K562 (cell line): ENCODE measurements around the gene OST4. TPM values are rescaled to one million over a fixed set of nuclear protein-coding genes. Genes with fewer than 3 reads are reported as not detected.

Source experiments
- ASH1L ChIP-seq: fragments of 450-650 bp; IDR thresholded peaks from 2 replicates; pipeline ENCODE4 v1.6.1; 2018; ENCODE audit warnings: borderline replicate concordance, mild to moderate bottlenecking, low read depth; ENCODE audit not compliant: partially characterized antibody
- CCAR2 ChIP-seq: fragments of 200-400 bp; formaldehyde crosslinking; IDR thresholded peaks from 2 replicates; pipeline ENCODE4 v1.6.1; 2017; ENCODE audit warnings: mild to moderate bottlenecking, low read depth, low read length
- DMBX1 ChIP-seq: fragments of 250-450 bp; sonication (Bioruptor Pico); IDR thresholded peaks from 2 replicates; pipeline ENCODE4 v1.8.0; 2022; ENCODE audit warnings: inconsistent platforms, mild to moderate bottlenecking, moderate library complexity, borderline replicate concordance
- FOXM1 ChIP-seq, 2 experiments: fragments of 450-650 bp in 1 of 2; sonication (generic) in 1 of 2; formaldehyde crosslinking in 1 of 2; IDR thresholded peaks; 2 replicates each; pipeline versions ENCODE4 v1.6.1 to v1.9.0; 2017 to 2022; ENCODE audit warnings: low read depth in 2 of 2, mild to moderate bottlenecking in 2 of 2, missing genetic modification reagents in 1 of 2, moderate library complexity in 1 of 2
- GATAD2B ChIP-seq: fragments of 450-650 bp; IDR thresholded peaks from 2 replicates; pipeline ENCODE4 v1.6.1; 2017; ENCODE audit warnings: mild to moderate bottlenecking, borderline replicate concordance
- MGA ChIP-seq: fragments of 450-650 bp; IDR thresholded peaks from 2 replicates; pipeline ENCODE4 v1.6.1; 2016; ENCODE audit warnings: mild to moderate bottlenecking, moderate library complexity
- MYC ChIP-seq, 2 experiments: fragments of 250-450 bp in 1 of 2; sonication (Bioruptor Pico) in 1 of 2; IDR thresholded peaks; 2 replicates each; pipeline versions ENCODE4 v1.5.1 to v1.6.1; 2012 to 2021; ENCODE audit warnings: low read depth in 2 of 2, borderline replicate concordance in 1 of 2, improper control_type of control experiment in 1 of 2, low read length in 1 of 2, mild to moderate bottlenecking in 1 of 2, moderate library complexity in 1 of 2
- RBM14 ChIP-seq: fragments of 200-400 bp; formaldehyde crosslinking; IDR thresholded peaks from 2 replicates; pipeline ENCODE4 v1.6.1; 2018; ENCODE audit warnings: low read depth, mild to moderate bottlenecking, low read length, moderate library complexity, borderline replicate concordance; ENCODE audit not compliant: insufficient read depth
- SRSF7 ChIP-seq: fragments of 200-400 bp; formaldehyde crosslinking; optimal IDR thresholded peaks from 2 replicates; pipeline ENCODE3; 2017; ENCODE audit warnings: mild to moderate bottlenecking, low read depth, low read length
- ZBTB9 ChIP-seq: fragments of 450-650 bp; formaldehyde crosslinking; IDR thresholded peaks from 2 replicates; pipeline ENCODE4 v1.4.0; 2020; ENCODE audit warnings: mild to moderate bottlenecking, moderate library complexity
- ZNF174 ChIP-seq: fragments of 250-450 bp; sonication (Bioruptor Pico); IDR thresholded peaks from 2 replicates; pipeline ENCODE4 v1.4.0; 2020; ENCODE audit warnings: mild to moderate bottlenecking
- ZNF586 ChIP-seq: fragments of 450-650 bp; formaldehyde crosslinking; conservative IDR thresholded peaks from 2 replicates; pipeline ENCODE4 v1.4.0; 2020; ENCODE audit warnings: mild to moderate bottlenecking, moderate library complexity
- polyA plus RNA-seq, 8 experiments: library from polyadenylated mRNA; depleted of rRNA in 4 of 8; stranded (reverse) in 5 of 8; unstranded in 3 of 8; fragments of >200 nt; fragmentation: Nextera tagmentation in 2 of 8; fragmentation: Illumina TruSeq in 1 of 8; extraction: Ambion mirVana in 2 of 8; extraction: Trizol in 1 of 8; gene quantifications; 2 replicates each; pipeline versions ENCODE4 v1.2.1 to v1.2.3, GENCODE V29; 2011 to 2014; ENCODE audit warnings: inconsistent platforms in 1 of 8, missing spikeins in 1 of 8
- total RNA-seq, 7 experiments: library from RNA; depleted of rRNA in 6 of 7; stranded (reverse); fragments of >200 nt in 6 of 7; fragmentation: Illumina TruSeq in 2 of 7; extraction: Trizol in 2 of 7; gene quantifications; 2 replicates each; pipeline versions ENCODE4 v1.2.1 to v1.2.3, GENCODE V29; 2011 to 2021; ENCODE audit warnings: low replicate concordance in 1 of 7

The OST4 gene
- total and polyA plus RNA-seq, 9 of the 15 experiments (the other 6 are each of a cell fraction or from before 2014, with no cell fraction given): 186 to 1,155 (median 355) TPM

GRCh38 chr2:27071277-27071989 lies at the start of gene OST4 (continued):
- TF ChIP-seq ZBTB9 (CRISPR knock-in tag): peak; percentile 99
- no peak for TF ChIP-seq RBM14
- TF ChIP-seq CCAR2: no peak
- peak; percentile 60 for TF ChIP-seq MYC (IDR thresholded peaks at IDR 0.05; ENCODE audit: low read depth, low read length)
- no peak for TF ChIP-seq MYC (CRISPR knock-in tag; IDR thresholded peaks at IDR 0.05; ENCODE audit: borderline replicate concordance, low read depth)
- TF ChIP-seq GATAD2B: peak; percentile 89; the same call in 1 of the 2 replicates
- no peak for TF ChIP-seq SRSF7
- no peak for TF ChIP-seq DMBX1 (CRISPR knock-in tag)
- TF ChIP-seq FOXM1 (IDR thresholded peaks at IDR 0.05; ENCODE audit: low read depth): no peak
- 0 out of 2 replicates have a peak, but pooled peaks have one; percentile 74 for TF ChIP-seq FOXM1 (CRISPR knock-in tag; IDR thresholded peaks at IDR 0.05; ENCODE audit: low read depth)
- TF ChIP-seq ASH1L: no peak
- no peak for TF ChIP-seq ZNF174 (CRISPR knock-in tag)
- no peak for TF ChIP-seq MGA
- TF ChIP-seq ZNF586: no peak
